HG02798 (cell line): ENCODE measurements around the gene SPRING1.

Experiments
- ATAC-seq: cut with Tn5 transposase; IDR thresholded peaks from one replicate; pipeline ENCODE4 v1.9.1; 2021; ENCODE audit warnings: mild to moderate bottlenecking; ENCODE audit not compliant: unreplicated experiment, poor library complexity

The SPRING1 gene

GRCh38 chr12:116689521-116689920, 48.3 kb downstream of the SPRING1 start:
- no peak for ATAC-seq
